NOMO-1 treated with dmso at 0.1 percent for 144 hours (cell line): ENCODE measurements around the gene AKR7A2.

ENCODE experiments used
- DNase-seq: peaks from one replicate; lab custom pipeline; 2025; ENCODE audit not compliant: unreplicated experiment; lab: John Stamatoyannopoulos, UW

AKR7A2 gene

DNA sequence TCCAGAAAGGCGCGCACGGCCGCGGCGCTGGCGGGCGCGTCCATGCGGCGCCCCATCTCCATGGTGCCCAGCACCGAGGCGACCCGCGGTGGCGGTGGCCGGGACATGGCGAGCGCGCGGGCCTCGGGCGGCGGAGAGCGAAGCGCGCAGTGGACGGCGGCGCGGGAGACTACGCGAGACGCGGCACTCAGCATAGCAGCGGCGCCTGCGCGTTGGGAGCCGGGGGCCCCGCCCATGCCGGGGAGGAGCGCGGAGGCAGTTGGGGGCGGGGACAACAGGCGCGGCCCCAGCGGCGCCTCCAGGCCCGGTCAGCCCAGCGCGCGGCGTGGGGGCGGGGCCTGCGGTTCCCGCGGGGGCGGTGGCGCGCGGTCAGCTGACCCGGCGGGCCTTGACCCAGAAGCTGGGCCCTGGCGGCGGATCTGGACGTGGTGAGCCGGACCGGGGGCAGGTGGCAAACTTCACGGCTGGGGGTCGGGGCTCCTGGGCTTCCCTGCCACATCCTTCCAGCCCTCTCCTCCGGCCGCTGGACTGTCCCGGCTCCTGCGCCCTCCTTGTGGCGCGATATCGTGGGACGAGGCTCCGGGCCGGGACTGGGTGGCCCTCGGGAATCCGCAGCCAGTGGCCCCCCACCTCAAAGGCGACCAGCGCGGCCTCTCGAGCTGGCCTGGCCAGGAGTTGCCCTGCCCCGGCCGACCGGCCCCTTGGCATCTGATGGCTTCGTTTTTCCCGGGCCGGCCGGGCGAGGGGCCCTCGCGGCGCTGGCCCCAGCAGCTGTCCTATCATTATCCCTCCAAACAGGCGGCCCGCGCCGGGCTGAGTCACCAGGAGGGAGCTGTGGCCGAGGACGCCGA, at the start of gene AKR7A2, which contains the start of gene SLC66A1:
Gene AKR7A2 (minus strand): TSS at position 214 of the 851 bp plus-strand sequence. CDS start 20 bp downstream, at position 194.
Gene SLC66A1 (plus strand): TSS at position 396 of the 851 bp plus-strand sequence. CDS start 5,352 bp downstream, outside the sequence.
- peak; percentile 81 for DNase-seq

DNA sequence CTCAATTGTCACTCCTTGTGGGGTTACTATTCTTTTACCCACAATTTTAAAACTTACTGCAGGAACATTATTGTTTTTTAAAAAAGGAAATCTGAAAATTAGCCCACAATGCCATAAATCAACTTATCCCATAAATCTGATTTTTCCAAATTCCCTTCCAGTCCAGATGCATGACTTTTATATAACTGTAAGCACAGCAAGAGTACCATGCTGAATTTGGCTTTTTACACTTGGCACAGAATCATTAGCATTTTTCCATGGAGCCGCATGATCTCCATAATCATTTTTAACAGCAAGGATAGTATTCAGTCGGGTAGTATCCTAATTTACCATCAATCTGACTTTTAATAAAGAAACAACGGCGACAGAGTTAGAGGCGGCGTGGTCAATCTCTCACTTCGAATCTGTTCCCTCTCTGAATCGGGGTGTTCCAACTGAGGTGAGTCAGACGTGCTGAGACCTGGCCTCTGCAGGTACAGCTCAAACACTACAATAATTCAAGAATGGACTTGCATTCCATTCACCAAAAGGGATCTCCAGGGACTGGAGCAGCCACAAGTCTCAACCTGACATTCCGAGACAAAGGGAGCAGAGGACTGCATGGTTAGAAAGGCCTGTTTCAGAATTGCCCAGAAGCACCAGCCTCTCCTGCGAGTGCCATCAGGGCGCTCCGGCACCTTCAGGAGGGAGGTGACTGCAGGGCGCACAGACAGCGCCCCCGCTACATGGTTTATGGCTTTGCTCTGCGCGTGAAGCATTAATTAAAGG, 49.1 kb upstream of the AKR7A2 start:
- DNase-seq: no peak

DNA sequence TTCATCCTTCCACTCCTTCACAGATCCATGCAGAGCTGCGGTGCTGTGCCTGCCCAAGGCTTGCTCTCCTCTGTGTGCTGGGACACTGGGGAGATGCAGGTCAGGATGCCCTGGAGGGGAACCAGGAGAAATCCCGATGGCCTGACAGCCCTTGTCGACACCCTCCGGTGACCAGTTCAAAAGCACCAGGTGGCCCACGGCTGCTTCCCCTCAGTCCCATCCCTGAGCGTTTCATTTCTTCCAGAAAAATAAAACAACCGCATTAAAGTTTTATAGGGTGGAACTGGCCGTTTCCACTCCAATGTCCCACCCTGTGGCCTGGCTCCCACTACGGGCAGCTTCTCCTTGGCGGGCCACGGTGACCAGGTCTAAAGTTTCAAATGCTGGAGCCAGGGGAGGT, 48.5 kb upstream of the AKR7A2 start:
- no peak for DNase-seq

GRCh38 chr1:19360016-19360415, 48.1 kb upstream of the AKR7A2 start:
- DNase-seq: no peak

DNA sequence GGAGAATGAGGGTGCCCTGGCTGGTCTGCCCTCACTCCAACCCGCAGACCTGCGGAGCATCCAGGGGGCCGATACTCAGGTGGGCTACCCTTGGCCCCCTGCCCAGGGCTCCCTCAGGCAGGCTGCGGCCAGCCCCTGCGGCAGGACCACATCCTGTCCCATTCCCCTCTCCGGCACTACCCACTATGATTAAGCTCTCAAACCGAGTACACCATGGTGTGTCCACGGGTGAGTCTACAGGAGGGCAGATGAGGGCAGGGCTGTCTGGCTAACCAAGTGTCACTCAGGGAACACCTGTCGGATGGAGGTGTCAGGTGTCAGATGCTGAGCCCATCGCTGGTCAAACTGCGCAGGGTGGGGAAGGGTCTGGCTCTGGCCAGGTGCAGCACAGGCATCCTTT, 47.4 kb upstream of the AKR7A2 start:
- no peak for DNase-seq

DNA sequence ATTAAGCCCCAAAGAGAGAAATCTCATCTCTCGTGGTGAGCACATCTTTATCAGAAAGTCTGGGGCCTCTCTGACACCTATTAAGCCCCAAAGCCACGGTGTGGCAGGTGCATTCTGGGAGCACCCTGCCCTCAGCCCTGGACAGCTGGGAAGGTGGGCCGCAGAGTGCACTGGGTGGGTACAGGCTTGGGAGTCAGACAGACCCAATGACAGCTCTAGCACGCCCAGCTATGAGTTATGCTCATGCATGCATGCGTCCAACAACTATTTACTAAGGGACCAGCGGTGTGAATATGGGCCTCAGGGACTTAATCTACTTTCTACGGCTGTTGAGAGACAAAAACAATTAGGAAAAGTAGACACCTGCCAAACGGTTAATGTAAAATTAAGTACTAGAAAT, 46.8 kb upstream of the AKR7A2 start:
- DNase-seq: no peak

DNA sequence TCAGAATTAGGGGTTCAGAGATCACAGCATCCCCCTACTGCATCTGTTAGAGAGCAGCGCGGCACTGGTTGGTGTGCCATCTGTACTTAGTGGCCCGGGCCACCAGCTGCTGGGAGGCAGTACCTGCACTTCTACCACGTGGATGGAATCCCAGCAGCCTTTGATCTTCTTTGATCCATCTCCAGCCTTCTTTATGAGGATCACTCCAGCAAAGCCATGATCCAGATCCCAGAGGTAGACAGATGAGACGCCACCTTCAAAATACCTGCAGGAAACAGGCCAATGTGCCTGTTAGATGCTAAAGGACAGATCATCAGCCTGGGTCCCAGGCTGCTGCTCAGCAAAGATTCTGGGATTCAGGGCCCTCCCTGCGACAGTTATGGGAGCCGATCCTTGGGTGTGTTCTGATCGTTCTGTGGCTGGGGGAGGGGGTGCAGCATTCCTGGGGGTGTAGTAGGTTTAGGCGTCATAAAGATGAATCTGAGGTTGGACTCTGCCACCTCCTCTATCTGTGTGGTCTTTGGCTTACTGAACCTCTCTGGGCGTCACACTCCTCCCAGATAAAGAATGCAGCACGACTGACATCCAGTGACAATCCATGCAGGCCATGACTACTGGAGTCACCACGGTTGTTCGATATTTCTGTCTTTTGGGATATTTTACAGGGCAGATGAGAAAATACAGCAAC, 45.5 kb upstream of the AKR7A2 start:
- DNase-seq: no peak

DNA sequence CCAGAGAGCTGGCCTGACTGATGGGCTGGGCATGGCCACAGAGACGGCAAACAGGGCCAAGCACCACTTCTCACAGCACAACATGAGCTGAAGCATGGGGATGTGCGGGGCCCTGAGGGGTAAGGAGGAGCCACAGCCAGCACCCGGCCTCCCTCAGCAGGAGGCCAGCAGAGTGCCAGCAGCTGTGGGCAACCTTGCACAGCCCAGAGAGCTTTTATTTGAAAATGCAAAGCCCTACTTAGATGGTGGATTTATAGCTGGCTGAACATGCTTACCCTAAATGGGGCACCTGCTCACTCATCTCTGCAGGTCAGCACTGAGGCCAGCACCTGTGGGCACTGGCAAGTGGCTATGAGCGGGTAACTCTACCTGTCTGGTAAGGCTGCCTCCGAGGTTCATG, 44.3 kb upstream of the AKR7A2 start:
- DNase-seq: no peak

DNA sequence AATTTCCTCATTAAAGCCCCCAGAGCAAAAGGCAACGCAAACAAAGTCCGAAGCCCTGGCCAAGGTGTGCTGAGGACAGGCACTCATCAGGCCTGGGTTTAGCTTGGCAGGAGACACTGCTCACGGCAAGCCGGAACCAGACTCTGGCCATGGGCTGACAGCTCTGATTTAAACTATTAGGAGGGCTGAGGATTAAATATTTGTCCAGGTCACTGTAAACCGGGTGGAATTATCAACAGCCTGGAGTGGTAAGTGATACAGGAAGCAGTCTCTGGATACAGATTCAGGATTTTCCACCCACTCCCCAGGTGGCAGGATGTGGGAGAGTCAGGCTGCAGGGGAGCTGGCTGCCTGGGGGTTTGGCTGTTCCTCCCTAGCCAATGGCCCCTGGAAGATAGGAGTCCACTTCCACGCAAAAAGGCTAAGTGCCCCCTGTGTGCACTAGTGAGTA, 42.6 kb upstream of the AKR7A2 start:
- no peak for DNase-seq

DNA sequence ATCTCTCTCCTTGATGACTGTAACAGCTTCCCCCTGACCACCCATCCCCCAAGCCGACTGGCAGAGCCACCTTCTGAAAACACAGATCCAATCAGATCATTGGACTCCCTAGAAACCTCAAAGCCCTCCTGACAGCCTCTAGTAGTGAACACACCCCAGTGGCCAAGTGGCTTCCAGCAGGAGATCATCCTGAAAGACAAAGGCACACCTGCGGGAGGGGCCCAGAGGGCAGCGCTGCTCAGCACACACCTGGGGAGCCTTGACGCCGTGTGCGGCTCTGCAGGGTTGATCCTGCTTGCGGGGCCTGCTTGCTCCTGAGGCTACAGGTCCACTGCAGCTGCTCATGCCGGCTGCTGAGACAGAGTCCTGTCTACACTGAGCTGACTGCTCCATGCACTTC, 41.7 kb upstream of the AKR7A2 start:
- no peak for DNase-seq

GRCh38 chr1:19352839-19353238, 40.9 kb upstream of the AKR7A2 start:
- no peak for DNase-seq

GRCh38 chr1:19351873-19352272, 39.9 kb upstream of the AKR7A2 start:
- no peak for DNase-seq

GRCh38 chr1:19350566-19350965, 38.6 kb upstream of the AKR7A2 start:
- DNase-seq: no peak

GRCh38 chr1:19349999-19350398, 38.1 kb upstream of the AKR7A2 start:
- DNase-seq: no peak

DNA sequence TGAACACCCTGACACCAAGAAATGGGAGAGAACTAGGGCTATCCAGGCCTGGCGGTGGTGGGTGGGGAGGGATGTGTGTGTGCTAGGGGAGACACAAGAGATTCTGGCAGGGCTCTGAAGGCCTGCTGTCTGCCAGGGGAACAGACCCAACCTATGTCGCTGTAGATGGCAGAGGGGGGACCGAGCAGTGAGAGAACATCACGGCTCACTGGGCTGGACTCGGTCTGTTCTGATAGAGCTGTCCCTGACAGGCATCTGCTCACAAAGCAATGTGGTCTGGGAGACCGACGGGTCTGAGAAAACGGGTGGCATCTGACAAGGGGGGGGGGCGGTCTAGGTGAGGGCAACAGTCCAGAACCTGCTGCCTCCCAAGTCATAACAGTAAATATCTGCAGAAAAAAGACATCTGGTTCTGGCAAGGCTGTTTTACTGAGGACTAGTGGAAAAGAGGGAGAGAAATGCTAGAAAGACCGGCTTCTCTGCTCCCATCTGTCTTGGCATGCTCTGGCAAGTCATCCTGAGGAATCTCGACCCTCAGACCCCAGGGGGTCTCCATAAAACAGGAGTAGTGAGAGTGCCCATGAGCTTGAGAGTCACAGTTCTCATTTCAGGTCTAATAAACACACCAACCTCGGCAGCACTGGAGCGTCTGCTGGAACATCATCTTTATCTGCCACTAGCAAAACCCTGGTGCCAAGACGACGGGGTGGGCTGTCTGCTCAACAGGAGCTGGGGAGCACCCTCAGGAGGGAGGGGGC, 36.7 kb upstream of the AKR7A2 start:
- no peak for DNase-seq

- peak; percentile 37 for DNase-seq
These were observed 35.7 kb upstream of the AKR7A2 start for GRCh38 chr1:19347533-19348172.

GRCh38 chr1:19346026-19346425, 34.1 kb upstream of the AKR7A2 start:
- DNase-seq: no peak

GRCh38 chr1:19345391-19345790, 33.4 kb upstream of the AKR7A2 start:
- no peak for DNase-seq

GRCh38 chr1:19344831-19345230, 32.9 kb upstream of the AKR7A2 start:
- DNase-seq: no peak

DNA sequence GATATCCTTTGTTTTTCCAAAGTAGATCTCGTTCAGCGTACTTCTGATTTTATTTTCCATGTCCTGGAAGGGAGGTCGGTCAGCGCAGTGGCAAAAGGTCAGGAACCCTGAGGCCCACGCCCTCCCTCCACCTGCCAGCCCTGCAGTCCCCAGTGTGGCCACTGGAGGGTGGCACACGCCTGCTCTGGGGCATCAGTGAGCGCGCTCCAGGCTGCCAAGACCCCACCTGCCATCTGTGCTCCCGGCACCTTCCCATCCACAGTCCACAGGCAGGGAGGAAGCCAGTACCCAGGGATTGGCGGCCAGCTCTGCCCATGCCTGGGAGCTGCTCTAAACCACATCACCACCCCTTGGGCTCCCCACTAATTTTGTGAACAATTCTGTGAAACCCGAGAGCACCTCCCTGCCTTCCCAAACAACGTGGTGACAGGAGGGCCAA, 32.4 kb upstream of the AKR7A2 start:
- DNase-seq: no peak
